SK-N-SH (cell line): ENCODE measurements around the gene C4orf50. TPM values are rescaled to one million over a fixed set of nuclear protein-coding genes. Genes with fewer than 3 reads are reported as not detected.
"Not testable (repeated sequence)": the region's sequence is repeated elsewhere in the genome, so short reads cannot be mapped to it uniquely, and the experiment has no call there.

Experiments
- CTCF ChIA-PET: fragments of 300-600, 350-600 bp; formaldehyde crosslinking; extraction: SDS; loops from one replicate; lab custom pipeline; 2021; lab: Yijun Ruan, JAX
- POLR2A ChIA-PET: fragments of 350-600 bp; sonication (Branson Sonifier 250); formaldehyde crosslinking; extraction: SDS; loops from one replicate; lab custom pipeline; 2020; ENCODE audit warnings: antibody characterized with exemption, inconsistent platforms; lab: Yijun Ruan, JAX
- DNase-seq: peaks from one replicate; pipeline ENCODE4 v3.0.0; 2012
- H2AFZ ChIP-seq: fragments of 200-600 bp; sonication (generic); 2 replicates; pipeline ENCODE4 v1.8.1; 2016; ENCODE audit warnings: antibody characterized with exemption, mild to moderate bottlenecking, low read depth
- H3F3A ChIP-seq: fragments of 200-600 bp; sonication (generic); replicated peaks from 2 replicates; pipeline ENCODE3; 2016; ENCODE audit warnings: antibody characterized with exemption, mild to moderate bottlenecking; ENCODE audit not compliant: insufficient read depth
- H3K27ac ChIP-seq, 2 experiments: fragments of 200-500 bp in 1 of 2; fragments of 200-600 bp in 1 of 2; sonication (Bioruptor generic) in 1 of 2; sonication (generic), shearing (Covaris generic) in 1 of 2; 2 replicates each; pipeline versions ENCODE4 v1.5.1 to v1.6.1; 2014 to 2016; ENCODE audit warnings: low read depth in 2 of 2, inconsistent platforms in 1 of 2, low read length in 1 of 2, mild to moderate bottlenecking in 1 of 2, mixed read lengths in 1 of 2
- H3K27me3 ChIP-seq: fragments of 200-600 bp; sonication (generic), shearing (Covaris generic); 2 replicates; pipeline ENCODE4 v1.6.1; 2016; ENCODE audit warnings: mixed run types; ENCODE audit not compliant: insufficient read depth
- H3K36me3 ChIP-seq, 2 experiments: fragments of 200-500 bp in 1 of 2; fragments of 200-600 bp in 1 of 2; sonication (Bioruptor generic) in 1 of 2; sonication (generic) in 1 of 2; replicated peaks in 1 of 2; 2 replicates each; pipeline versions ENCODE3 to v1.5.1; 2014 to 2016; ENCODE audit warnings: low read length in 1 of 2, mild to moderate bottlenecking in 1 of 2; ENCODE audit not compliant: insufficient read depth in 2 of 2, control insufficient read depth in 1 of 2
- H3K4me1 ChIP-seq, 2 experiments: fragments of 200-500 bp in 1 of 2; fragments of 200-600 bp in 1 of 2; sonication (Bioruptor generic) in 1 of 2; sonication (generic), shearing (Covaris generic) in 1 of 2; 2 replicates each; pipeline versions ENCODE4 v1.5.1 to v1.6.1; 2014 to 2016; ENCODE audit warnings: low read depth in 1 of 2, low read length in 1 of 2, mixed run types in 1 of 2; ENCODE audit not compliant: insufficient read depth in 2 of 2, control insufficient read depth in 1 of 2
- H3K4me2 ChIP-seq: fragments of 200-600 bp; sonication (generic), shearing (Covaris generic); 2 replicates; pipeline ENCODE4 v1.6.1; 2017; ENCODE audit warnings: mixed run types
- H3K4me3 ChIP-seq, 2 experiments: fragments of 200-500 bp in 1 of 2; fragments of 200-600 bp in 1 of 2; sonication (Bioruptor generic) in 1 of 2; sonication (generic), shearing (Covaris generic) in 1 of 2; 2 replicates each; pipeline versions ENCODE4 v1.5.1 to v1.8.1; 2014 to 2016; ENCODE audit warnings: low read depth in 2 of 2, inconsistent platforms in 1 of 2, low read length in 1 of 2, mild to moderate bottlenecking in 1 of 2, mixed read lengths in 1 of 2, moderate library complexity in 1 of 2
- H3K79me2 ChIP-seq: fragments of 200-600 bp; sonication (generic); 2 replicates; pipeline ENCODE4 v1.8.1; 2017; ENCODE audit warnings: mild to moderate bottlenecking; ENCODE audit not compliant: insufficient read depth
- H3K9ac ChIP-seq: fragments of 200-600 bp; sonication (generic); 2 replicates; pipeline ENCODE4 v1.6.1; 2017; ENCODE audit warnings: mixed run types
- H3K9me2 ChIP-seq: fragments of 200-600 bp; sonication (generic); 2 replicates; pipeline ENCODE4 v1.6.1; 2017; ENCODE audit warnings: mixed run types
- H3K9me3 ChIP-seq: fragments of 200-600 bp; sonication (generic); 2 replicates; pipeline ENCODE4 v1.6.1; 2017; ENCODE audit warnings: mixed run types, mild to moderate bottlenecking, moderate library complexity
- H4K20me1 ChIP-seq: fragments of 200-600 bp; sonication (generic); 2 replicates; pipeline ENCODE4 v1.6.1; 2017; ENCODE audit warnings: mild to moderate bottlenecking, mixed run types; ENCODE audit not compliant: insufficient read depth
- CHD2 ChIP-seq: fragments of 150-350 bp; IDR thresholded peaks from 2 replicates; pipeline ENCODE4 v1.6.1; 2018; ENCODE audit warnings: low read length; ENCODE audit not compliant: partially characterized antibody
- ELF1 ChIP-seq: IDR thresholded peaks from 2 replicates; pipeline ENCODE4 v1.4.0; 2012
- EP300 ChIP-seq, 2 experiments: IDR thresholded peaks; 2 replicates each; pipeline versions ENCODE4 v1.4.0 to v1.6.1; 2012; ENCODE audit warnings: borderline replicate concordance in 1 of 2, low read depth in 1 of 2, low read length in 1 of 2
- FOXJ3 ChIP-seq: sonication (generic); formaldehyde crosslinking; IDR thresholded peaks from 2 replicates; pipeline ENCODE4 v1.5.1; 2020; ENCODE audit warnings: mild to moderate bottlenecking, missing genetic modification reagents
- GABPA ChIP-seq: IDR thresholded peaks from 2 replicates; pipeline ENCODE4 v1.4.0; 2012; ENCODE audit warnings: low read depth, mild to moderate bottlenecking
- JUND ChIP-seq: IDR thresholded peaks from 2 replicates; pipeline ENCODE4 v1.4.0; 2012
- NFIC ChIP-seq: IDR thresholded peaks from 2 replicates; pipeline ENCODE4 v1.4.0; 2012; ENCODE audit warnings: borderline replicate concordance
- POLR2AphosphoS5 ChIP-seq: IDR thresholded peaks from 2 replicates; pipeline ENCODE4 v1.6.1; 2012; ENCODE audit warnings: low read depth, low read length
- RCOR1 ChIP-seq: fragments of 150-350 bp; IDR thresholded peaks from 2 replicates; pipeline ENCODE4 v1.6.1; 2017; ENCODE audit warnings: antibody characterized with exemption, low read length
- RXRA ChIP-seq: IDR thresholded peaks from 2 replicates; pipeline ENCODE4 v1.4.0; 2012; ENCODE audit warnings: low read depth, mild to moderate bottlenecking, borderline replicate concordance
- TAF1 ChIP-seq: IDR thresholded peaks from 2 replicates; pipeline ENCODE4 v1.6.1; 2012; ENCODE audit warnings: low read depth, mild to moderate bottlenecking, low read length, moderate library complexity, borderline replicate concordance
- WGBS: methylation state at CpG from one replicate; pipeline ENCODE4 v1.1.6; 2017; ENCODE audit warnings: low lambda C conversion rate; 5-methylcytosine and 5-hydroxymethylcytosine counted together
- polyA plus RNA-seq, 3 experiments: library from polyadenylated mRNA; depleted of rRNA; stranded (reverse); fragments of >200 nt; gene quantifications; 2 replicates each; pipeline ENCODE4 v1.2.3, GENCODE V29; 2012
- TF ChIP-seq, protein P1 (sequence below): IDR thresholded peaks from 2 replicates; pipeline ENCODE4; 2012
- TF ChIP-seq, protein P2 (sequence below): fragments of 150-350 bp; IDR thresholded peaks from 2 replicates; pipeline ENCODE4 v1.6.1; 2017; ENCODE audit warnings: antibody characterized with exemption, low read length, low read depth, borderline replicate concordance
- TF ChIP-seq, protein P3 (sequence below): fragments of 200-600 bp; sonication (generic); IDR thresholded peaks from 2 replicates; pipeline ENCODE4 v1.6.1; 2017; ENCODE audit warnings: antibody characterized with exemption, mild to moderate bottlenecking, moderate library complexity
- TF ChIP-seq, protein P4 (sequence below): IDR thresholded peaks from 2 replicates; pipeline ENCODE4 v1.4.0; 2012; ENCODE audit warnings: low read depth
- TF ChIP-seq, protein P5 (sequence below): IDR thresholded peaks from 2 replicates; pipeline ENCODE4 v1.6.1; 2012; ENCODE audit warnings: mild to moderate bottlenecking, low read depth, low read length, moderate library complexity
- TF ChIP-seq, protein P6 (sequence below): IDR thresholded peaks from 2 replicates; pipeline ENCODE4 v1.4.0; 2012; ENCODE audit warnings: low read depth, borderline replicate concordance

The C4orf50 gene
- polyA plus RNA-seq, 1 of the 3 experiments (the other 2 are of a cell fraction), result under 0.01 TPM

DNA sequence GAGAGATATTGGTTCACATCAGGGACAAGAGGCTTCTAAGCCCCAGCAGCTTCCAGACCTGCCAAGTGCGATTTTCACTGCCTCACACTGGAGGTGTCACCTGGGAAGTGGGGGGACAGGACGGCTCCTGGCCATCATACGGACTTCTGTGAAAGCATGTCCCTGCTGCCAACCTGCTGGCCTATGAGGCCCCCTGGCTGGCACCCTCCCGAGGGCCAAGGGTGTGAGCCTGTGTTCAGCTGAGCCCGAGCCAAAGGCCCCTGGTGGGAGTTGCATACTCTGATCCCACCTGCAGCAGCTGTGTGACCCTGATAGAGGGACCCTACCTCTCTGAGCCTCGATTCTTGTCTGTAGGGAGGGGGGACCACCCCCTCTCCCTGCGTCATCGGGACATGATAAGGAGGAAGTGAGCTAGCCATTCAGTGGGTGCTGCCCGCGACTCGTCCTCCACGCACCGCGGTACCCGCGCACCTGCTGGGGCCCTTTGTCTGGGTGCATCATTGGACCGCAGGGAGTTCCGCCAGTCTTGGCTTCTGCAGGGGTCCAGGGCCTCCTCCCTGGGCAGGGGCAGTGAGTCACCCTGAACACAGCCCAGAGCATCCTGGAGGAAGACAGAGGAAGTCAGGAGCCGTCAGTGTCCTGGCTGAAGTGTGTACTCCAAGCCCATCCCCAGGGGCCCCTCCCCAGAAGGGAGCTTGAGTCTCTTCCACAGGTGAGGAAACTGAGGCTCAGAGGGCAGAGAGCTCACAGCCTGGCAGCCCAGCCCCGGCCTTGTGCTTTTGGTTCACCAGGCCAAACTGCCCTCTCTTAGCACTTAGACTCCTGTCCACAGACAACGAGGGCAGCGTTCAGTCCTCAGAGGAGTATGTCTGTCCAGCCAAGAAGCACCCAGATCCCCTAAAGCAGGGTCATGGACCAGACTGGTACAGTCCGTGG, 24.1 kb downstream of the C4orf50 start:
- WGBS, result 73% methylated on average over 18 of the region's 23 CpGs
- no peak overlapping the region for H3K4me2 ChIP-seq
- no peaks in the 10 kb centered on the region for H3K79me2 ChIP-seq
- ChIA-PET POLR2A (no interaction called here), CTCF (interaction anchor here (1.0 to 7.2 kb wide), 9 partner anchors 26 to 337 kb away, joined by 3 to 105 read pairs (median 4); no protein-coding TSS in a partner anchor)
- peaks cover 0 to 4% of the 10 kb centered on the region in 2 experiments; a peak in 1 of 4 replicates for H3K4me1 ChIP-seq
- H3K36me3 ChIP-seq, result no peaks in the 10 kb centered on the region
- H4K20me1 ChIP-seq, result no peaks in the 10 kb centered on the region
- no peaks in the 10 kb centered on the region for H3K27me3 ChIP-seq
- H3K4me3 ChIP-seq, result no peak overlapping the region
- TF ChIP-seq, protein P1, sequence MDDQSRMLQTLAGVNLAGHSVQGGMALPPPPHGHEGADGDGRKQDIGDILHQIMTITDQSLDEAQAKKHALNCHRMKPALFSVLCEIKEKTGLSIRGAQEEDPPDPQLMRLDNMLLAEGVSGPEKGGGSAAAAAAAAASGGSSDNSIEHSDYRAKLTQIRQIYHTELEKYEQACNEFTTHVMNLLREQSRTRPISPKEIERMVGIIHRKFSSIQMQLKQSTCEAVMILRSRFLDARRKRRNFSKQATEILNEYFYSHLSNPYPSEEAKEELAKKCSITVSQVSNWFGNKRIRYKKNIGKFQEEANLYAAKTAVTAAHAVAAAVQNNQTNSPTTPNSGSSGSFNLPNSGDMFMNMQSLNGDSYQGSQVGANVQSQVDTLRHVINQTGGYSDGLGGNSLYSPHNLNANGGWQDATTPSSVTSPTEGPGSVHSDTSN, result no peak
- TF ChIP-seq, protein P2, sequence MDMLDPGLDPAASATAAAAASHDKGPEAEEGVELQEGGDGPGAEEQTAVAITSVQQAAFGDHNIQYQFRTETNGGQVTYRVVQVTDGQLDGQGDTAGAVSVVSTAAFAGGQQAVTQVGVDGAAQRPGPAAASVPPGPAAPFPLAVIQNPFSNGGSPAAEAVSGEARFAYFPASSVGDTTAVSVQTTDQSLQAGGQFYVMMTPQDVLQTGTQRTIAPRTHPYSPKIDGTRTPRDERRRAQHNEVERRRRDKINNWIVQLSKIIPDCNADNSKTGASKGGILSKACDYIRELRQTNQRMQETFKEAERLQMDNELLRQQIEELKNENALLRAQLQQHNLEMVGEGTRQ, result no peak
- TF ChIP-seq RCOR1 (no peak), CHD2 (no peak), RXRA (no peak), TAF1 (no peak), NFIC (no peak), FOXJ3 (no peak), EP300 (IDR thresholded peaks at IDR 0.05; ENCODE audit: borderline replicate concordance in 1 of 2, low read depth in 1 of 2, low read length in 1 of 2) (no peak), ELF1 (no peak), JUND (no peak), GABPA (no peak), POLR2AphosphoS5 (no peak)
- TF ChIP-seq, protein P3, sequence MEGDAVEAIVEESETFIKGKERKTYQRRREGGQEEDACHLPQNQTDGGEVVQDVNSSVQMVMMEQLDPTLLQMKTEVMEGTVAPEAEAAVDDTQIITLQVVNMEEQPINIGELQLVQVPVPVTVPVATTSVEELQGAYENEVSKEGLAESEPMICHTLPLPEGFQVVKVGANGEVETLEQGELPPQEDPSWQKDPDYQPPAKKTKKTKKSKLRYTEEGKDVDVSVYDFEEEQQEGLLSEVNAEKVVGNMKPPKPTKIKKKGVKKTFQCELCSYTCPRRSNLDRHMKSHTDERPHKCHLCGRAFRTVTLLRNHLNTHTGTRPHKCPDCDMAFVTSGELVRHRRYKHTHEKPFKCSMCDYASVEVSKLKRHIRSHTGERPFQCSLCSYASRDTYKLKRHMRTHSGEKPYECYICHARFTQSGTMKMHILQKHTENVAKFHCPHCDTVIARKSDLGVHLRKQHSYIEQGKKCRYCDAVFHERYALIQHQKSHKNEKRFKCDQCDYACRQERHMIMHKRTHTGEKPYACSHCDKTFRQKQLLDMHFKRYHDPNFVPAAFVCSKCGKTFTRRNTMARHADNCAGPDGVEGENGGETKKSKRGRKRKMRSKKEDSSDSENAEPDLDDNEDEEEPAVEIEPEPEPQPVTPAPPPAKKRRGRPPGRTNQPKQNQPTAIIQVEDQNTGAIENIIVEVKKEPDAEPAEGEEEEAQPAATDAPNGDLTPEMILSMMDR, result no peak
- TF ChIP-seq, protein P4, sequence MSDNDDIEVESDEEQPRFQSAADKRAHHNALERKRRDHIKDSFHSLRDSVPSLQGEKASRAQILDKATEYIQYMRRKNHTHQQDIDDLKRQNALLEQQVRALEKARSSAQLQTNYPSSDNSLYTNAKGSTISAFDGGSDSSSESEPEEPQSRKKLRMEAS, result no peak
- TF ChIP-seq, protein P5, sequence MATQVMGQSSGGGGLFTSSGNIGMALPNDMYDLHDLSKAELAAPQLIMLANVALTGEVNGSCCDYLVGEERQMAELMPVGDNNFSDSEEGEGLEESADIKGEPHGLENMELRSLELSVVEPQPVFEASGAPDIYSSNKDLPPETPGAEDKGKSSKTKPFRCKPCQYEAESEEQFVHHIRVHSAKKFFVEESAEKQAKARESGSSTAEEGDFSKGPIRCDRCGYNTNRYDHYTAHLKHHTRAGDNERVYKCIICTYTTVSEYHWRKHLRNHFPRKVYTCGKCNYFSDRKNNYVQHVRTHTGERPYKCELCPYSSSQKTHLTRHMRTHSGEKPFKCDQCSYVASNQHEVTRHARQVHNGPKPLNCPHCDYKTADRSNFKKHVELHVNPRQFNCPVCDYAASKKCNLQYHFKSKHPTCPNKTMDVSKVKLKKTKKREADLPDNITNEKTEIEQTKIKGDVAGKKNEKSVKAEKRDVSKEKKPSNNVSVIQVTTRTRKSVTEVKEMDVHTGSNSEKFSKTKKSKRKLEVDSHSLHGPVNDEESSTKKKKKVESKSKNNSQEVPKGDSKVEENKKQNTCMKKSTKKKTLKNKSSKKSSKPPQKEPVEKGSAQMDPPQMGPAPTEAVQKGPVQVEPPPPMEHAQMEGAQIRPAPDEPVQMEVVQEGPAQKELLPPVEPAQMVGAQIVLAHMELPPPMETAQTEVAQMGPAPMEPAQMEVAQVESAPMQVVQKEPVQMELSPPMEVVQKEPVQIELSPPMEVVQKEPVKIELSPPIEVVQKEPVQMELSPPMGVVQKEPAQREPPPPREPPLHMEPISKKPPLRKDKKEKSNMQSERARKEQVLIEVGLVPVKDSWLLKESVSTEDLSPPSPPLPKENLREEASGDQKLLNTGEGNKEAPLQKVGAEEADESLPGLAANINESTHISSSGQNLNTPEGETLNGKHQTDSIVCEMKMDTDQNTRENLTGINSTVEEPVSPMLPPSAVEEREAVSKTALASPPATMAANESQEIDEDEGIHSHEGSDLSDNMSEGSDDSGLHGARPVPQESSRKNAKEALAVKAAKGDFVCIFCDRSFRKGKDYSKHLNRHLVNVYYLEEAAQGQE, result no peak
- TF ChIP-seq, protein P6, sequence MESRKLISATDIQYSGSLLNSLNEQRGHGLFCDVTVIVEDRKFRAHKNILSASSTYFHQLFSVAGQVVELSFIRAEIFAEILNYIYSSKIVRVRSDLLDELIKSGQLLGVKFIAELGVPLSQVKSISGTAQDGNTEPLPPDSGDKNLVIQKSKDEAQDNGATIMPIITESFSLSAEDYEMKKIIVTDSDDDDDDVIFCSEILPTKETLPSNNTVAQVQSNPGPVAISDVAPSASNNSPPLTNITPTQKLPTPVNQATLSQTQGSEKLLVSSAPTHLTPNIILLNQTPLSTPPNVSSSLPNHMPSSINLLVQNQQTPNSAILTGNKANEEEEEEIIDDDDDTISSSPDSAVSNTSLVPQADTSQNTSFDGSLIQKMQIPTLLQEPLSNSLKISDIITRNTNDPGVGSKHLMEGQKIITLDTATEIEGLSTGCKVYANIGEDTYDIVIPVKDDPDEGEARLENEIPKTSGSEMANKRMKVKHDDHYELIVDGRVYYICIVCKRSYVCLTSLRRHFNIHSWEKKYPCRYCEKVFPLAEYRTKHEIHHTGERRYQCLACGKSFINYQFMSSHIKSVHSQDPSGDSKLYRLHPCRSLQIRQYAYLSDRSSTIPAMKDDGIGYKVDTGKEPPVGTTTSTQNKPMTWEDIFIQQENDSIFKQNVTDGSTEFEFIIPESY, result no peak
- H3K9ac ChIP-seq, result no peak overlapping the region
- no peak overlapping the region for H3K27ac ChIP-seq
- H3K9me3 ChIP-seq, result no peaks in the 10 kb centered on the region
- no peaks in the 10 kb centered on the region for H3F3A ChIP-seq
- no peak for DNase-seq
- H3K9me2 ChIP-seq, result no peaks in the 10 kb centered on the region
- H2AFZ ChIP-seq, result no peak overlapping the region

DNA sequence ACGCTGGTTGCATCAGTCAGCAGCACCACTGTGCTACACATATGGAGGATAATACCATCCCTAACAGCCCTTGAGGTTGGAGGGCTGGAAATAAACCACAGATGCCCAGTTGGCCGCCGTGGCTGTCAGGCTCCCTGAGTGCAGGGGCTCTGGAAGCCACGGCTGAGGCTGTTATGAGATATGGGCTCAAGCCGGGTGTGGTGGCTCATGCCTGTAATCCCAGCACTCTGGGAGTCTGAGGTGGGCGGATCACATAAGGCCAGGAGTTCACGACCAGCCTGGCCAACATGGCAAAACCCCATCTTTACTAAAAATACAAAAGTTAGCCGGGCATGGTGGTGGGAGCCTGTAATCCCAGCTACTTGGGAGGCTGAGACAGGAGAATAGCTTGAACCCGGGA, 24.9 kb downstream of the C4orf50 start:
- H3K9me2 ChIP-seq, H3K9ac ChIP-seq, H3K36me3 ChIP-seq, H3K9me3 ChIP-seq, H3K4me2 ChIP-seq, H3K4me1 ChIP-seq, H4K20me1 ChIP-seq, H3K27ac ChIP-seq, H3F3A ChIP-seq, H3K79me2 ChIP-seq, H3K4me3 ChIP-seq, H2AFZ ChIP-seq, DNase-seq, H3K27me3 ChIP-seq, POLR2A ChIA-PET: not testable (repeated sequence)
- WGBS, result 36% methylated on average over 6 of the region's 9 CpGs
- CTCF ChIA-PET, result interaction anchor here (1.0 to 2.4 kb wide), 4 partner anchors 178 to 553 kb away, joined by 3 to 9 read pairs (median 3); no protein-coding TSS in a partner anchor
